Posterior cingulate gyrus (tissue), 11 donors: ENCODE measurements around the gene IL36G.

Experiments
- DNase-seq, 10 donors: peaks; one replicate each; pipeline versions ENCODE4 v3.0.0 to v3.0.0-alpha.2; 2020 to 2021; ENCODE audit warnings: mixed read lengths in 3 of 10
- intact Hi-C: fragments of 100-400 bp; cut with DNase I; formaldehyde crosslinking; loops from one replicate; pipeline ENCODE4 v1.15.1; 2023

IL36G gene

GRCh38 chr2:112962308-112963175 lies 15.3 kb upstream of the IL36G start:
- no peak for DNase-seq
- intact Hi-C loops = no loop called here

DNA sequence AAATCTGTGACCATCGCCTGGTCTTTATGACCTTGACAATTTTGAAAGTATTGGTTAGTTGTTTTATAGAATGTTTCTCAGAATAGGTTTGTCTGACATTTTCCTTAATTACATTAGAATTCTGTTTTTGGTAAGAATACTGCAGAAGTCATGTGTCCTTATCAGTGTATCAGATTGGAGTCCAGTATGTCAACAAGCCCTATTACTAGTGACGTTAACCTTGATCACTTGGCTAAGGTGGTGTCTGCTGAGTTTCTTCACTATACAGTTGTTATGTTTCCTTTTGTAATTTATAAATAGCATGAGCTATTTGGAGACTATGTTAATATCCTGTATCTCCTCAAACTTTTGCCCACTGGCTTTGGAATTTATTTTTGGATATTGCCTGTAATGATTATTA lies 10.8 kb upstream of the IL36G start:
- intact Hi-C loops = no loop called here
- no peak for DNase-seq

GRCh38 chr2:112972423-112973086 lies 5.3 kb upstream of the IL36G start:
- intact Hi-C loops = no loop called here
- no peak for DNase-seq

DNA sequence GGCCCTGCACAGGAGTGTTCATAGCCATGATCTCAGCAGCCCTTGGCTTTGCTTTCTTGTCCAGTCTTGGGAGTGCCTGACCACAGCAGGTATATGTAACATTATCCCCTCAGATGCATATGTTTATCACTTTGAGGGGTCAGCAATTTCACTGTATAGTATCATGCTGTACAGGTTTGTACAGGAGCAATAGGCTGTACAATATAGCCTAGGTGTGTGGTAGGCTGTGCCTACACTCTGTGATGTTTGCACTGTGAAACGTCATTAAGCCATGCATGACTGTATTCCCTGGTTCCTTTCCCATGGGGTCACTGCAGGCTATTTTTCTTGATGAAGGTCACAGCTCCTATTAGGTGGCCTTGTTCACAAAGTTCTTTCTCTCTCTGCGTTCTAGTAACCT lies 4.7 kb upstream of the IL36G start:
- intact Hi-C loops = no loop called here
- DNase-seq = no peak

DNA sequence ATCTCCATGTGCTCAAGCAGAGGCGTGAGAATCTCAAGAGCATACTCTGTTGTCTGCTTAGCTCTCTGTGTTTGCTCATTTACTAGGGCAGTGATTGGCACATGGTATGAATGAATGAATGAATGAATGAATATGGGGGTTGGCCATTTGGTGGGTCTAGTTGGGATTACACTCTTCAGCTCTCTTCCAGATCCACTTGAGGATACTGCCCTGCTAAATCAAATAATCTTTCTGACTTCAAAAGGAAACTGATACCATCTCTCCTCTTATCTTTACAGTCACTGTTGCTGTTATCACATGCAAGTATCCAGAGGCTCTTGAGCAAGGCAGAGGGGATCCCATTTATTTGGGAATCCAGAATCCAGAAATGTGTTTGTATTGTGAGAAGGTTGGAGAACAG lies 1.9 kb downstream of the IL36G start:
- no peak for DNase-seq
- intact Hi-C loops = no loop called here

GRCh38 chr2:112980537-112980936 lies 2.7 kb downstream of the IL36G start:
- intact Hi-C loops = no loop called here
- DNase-seq = no peak

DNA sequence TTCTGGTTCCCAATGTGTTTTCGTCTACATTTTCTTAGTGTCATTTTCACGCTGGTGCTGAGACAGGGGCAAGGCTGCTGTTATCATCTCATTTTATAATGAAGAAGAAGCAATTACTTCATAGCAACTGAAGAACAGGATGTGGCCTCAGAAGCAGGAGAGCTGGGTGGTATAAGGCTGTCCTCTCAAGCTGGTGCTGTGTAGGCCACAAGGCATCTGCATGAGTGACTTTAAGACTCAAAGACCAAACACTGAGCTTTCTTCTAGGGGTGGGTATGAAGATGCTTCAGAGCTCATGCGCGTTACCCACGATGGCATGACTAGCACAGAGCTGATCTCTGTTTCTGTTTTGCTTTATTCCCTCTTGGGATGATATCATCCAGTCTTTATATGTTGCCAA lies 7.3 kb downstream of the IL36G start:
- DNase-seq = no peak
- intact Hi-C loops = no loop called here

GRCh38 chr2:112989611-112990010 lies 11.8 kb downstream of the IL36G start:
- no peak for DNase-seq
- intact Hi-C loops = no loop called here

GRCh38 chr2:112993831-112994230 lies 16.0 kb downstream of the IL36G start:
- no peak for DNase-seq
- intact Hi-C loops = no loop called here

- no peak for DNase-seq
- intact Hi-C loops = no loop called here
Observed at GRCh38 chr2:112994648-112995047, 16.8 kb downstream of the IL36G start.

DNA sequence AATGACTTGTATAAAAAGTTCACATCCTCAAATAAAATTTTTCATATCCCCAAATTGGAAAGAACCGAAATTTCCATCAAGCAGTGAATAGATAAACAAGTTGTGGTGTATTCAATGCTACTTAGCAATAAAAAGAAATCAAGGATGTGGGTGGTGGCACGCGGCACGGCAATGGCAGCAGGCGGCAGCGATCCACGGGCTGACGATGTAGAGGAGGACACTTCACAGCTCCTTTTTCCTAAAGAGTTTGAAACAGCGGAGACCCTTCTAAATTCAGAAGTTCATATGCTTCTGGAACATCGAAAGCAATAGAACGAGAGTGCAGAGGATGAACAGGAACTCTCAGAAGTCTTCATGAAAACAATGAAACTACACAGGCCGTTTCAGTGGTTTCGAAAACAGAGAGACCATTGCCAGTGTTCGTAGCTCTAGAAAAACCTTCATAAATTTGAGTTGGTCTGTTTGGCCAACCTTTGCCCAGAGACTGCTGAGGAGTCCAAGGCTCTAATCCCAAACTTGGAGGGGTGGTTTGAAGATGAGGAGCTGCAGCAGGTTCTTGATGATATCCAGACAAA lies 17.6 kb downstream of the IL36G start:
- no peak for DNase-seq
- intact Hi-C loops = no loop called here

DNA sequence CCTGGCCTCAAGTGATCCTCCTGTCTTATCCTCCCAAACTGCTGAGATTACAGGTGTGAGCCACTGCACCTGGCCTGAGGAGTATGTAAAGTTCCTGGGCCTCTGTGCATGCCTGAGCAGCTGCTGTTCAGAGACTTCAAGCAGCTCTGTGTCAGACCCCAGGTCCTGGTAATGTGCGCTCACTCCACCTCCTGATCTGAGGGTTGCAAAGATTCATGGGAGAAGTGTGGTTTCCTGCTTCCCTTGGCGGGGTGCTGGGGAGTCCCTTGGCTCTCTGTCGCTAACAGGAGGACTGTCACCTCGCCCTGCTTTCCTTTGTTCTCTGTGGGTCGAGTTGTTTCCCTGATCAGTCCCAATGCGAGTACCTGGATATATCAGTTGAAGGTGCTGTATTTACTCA lies 18.8 kb downstream of the IL36G start:
- no peak for DNase-seq
- intact Hi-C loops = no loop called here

GRCh38 chr2:112997151-112997550 lies 19.3 kb downstream of the IL36G start:
- intact Hi-C loops = no loop called here
- DNase-seq = no peak

DNA sequence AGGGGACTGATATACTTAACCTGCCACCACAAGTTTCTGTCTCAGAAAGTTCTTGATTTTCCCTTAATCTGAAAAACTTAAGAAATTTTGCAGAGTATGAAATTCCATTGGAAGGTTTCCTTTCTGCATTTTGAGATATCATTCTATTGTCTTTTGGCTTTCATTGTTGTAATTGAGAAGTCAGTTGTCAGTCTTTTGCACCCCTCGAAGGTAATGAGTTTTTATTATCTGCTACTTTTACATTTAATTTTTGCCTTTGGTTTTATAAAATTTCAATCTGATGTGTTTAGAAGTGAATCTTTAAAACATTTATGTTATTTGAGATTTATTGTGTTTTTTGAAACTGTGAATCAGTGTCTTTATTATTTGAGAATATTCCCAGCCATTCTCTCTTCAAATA lies 22.6 kb downstream of the IL36G start:
- intact Hi-C loops = no loop called here
- DNase-seq = no peak

DNA sequence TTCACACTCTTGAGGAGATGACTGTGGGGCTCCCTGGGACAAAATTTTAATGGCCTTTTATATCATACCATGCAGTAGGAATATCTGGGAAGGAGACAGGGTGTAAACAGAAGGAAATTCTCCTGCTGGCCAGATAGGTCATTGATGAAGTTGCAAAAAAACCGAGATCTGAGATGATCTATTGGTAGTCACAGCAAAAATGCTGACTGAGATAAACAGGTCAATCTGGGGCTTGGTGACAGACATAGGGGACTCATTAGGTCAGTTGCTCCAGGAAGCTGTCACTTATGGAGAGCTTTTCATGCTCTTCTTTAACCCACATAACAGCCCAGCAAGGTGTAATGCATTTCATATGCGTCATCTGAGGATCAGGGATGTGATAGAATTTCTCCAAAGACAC lies 24.9 kb downstream of the IL36G start:
- no peak for DNase-seq
- intact Hi-C loops = no loop called here

- DNase-seq = no peak
- intact Hi-C loops = no loop called here
Observed at GRCh38 chr2:113005030-113005509, 27.3 kb downstream of the IL36G start, which contains the start of gene IL36A. TSS of gene IL36A (plus strand) at chr2:113005459. CDS start at chr2:113005872, 413 bp downstream.

DNA sequence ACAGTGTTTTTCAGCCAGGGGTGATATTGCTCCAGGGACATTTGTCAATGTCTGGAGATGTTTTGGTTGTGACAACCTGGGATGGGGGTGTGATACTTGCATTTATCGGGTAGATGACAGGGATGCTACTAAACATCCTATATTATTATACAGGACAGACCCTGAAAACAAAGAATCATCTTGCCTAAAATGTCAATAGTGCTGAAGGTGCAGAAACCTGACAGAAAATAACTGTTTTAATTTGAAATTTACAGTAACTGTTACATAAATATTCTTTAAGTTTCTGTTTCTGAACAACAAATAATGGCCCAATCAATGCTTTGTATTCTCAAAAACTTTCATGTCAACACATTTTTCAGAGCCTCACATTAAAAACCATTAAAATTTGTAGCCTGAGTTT lies 29.4 kb downstream of the IL36G start:
- intact Hi-C loops = no loop called here
- DNase-seq = no peak

- DNase-seq = no peak
- intact Hi-C loops = no loop called here
Observed at GRCh38 chr2:113009622-113010021, 31.8 kb downstream of the IL36G start.

- DNase-seq = no peak
- intact Hi-C loops = no loop called here
Observed at GRCh38 chr2:113010088-113010487, 32.3 kb downstream of the IL36G start.

DNA sequence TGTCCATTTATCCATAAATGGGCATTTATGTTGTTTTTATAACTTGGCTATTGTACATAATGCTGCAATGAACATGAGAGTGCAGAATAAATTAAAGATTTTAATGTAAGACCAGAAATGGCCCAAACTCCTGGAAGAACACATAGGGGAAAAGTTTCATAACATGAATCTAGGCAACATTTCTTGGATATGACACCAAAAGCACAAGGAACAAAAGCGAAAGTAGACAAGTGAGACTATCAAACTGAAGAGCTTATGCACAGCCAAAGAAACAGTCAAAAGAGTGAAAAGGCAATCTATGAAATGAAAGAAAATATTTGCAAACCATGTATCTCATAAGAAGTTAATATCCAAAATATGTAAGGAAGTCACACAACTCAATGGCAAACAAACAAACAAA lies 33.3 kb downstream of the IL36G start:
- no peak for DNase-seq
- intact Hi-C loops = no loop called here

- no peak for DNase-seq
- intact Hi-C loops = no loop called here
Observed at GRCh38 chr2:113012436-113013335, 34.9 kb downstream of the IL36G start.
